Activated T-cell treated with anti-CD3 and anti-CD28 coated beads, Interleukin-2, amount 50 U/mL, for 72 hours (primary cell): ENCODE measurements around the gene SRRD. TPM values are rescaled to one million over a fixed set of nuclear protein-coding genes. Genes with fewer than 3 reads are reported as not detected.

ENCODE experiments used
- ATAC-seq, 2 donors: fragments of 150-1000 bp; cut with Tn5 transposase; replicated peaks in 1 of 2; 2 replicates each; pipeline ENCODE4 v1.10.0; 2021; ENCODE audit warnings: moderate library complexity in 2 of 2, mild to moderate bottlenecking in 1 of 2
- DNase-seq, 2 donors: peaks; one replicate each; pipeline ENCODE4 v3.0.0; 2021 to 2022; ENCODE audit warnings: mixed read lengths in 1 of 2
- H3K27ac Mint-ChIP-seq: one replicate; pipeline ENCODE4 v1.8.0; 2022; ENCODE audit warnings: mild to moderate bottlenecking, moderate library complexity, mixed read lengths
- H3K27me3 Mint-ChIP-seq: one replicate; pipeline ENCODE4 v1.8.0; 2022; ENCODE audit warnings: low read depth, mixed read lengths
- H3K36me3 Mint-ChIP-seq, 2 donors: one replicate each; pipeline ENCODE4 v1.8.0; 2022; ENCODE audit warnings: mixed read lengths in 2 of 2, mild to moderate bottlenecking in 1 of 2; ENCODE audit not compliant: insufficient read depth in 2 of 2
- H3K4me1 Mint-ChIP-seq: one replicate; pipeline ENCODE4 v1.8.0; 2022; ENCODE audit warnings: low read depth, mixed read lengths
- H3K4me3 Mint-ChIP-seq, 2 donors: one replicate each; pipeline ENCODE4 v1.8.0; 2022; ENCODE audit warnings: mild to moderate bottlenecking in 2 of 2, mixed read lengths in 2 of 2, moderate library complexity in 2 of 2
- H3K9me3 Mint-ChIP-seq, 2 donors: one replicate each; pipeline ENCODE4 v1.8.0; 2022; ENCODE audit warnings: mixed read lengths in 2 of 2
- total RNA-seq, 2 donors: library from RNA; stranded (reverse); gene quantifications; one replicate each; pipeline ENCODE4 v1.2.3, GENCODE V29; 2022

SRRD gene
- total RNA-seq, 2 donors from 2014 or later, result 13.5 to 20.0 TPM

- Mint-ChIP-seq H3K4me1 (no peaks in the 10 kb centered on the region), H3K9me3 (no peaks in the 10 kb centered on the region), H3K4me3 (no peak overlapping the region), H3K27me3 (no peaks in the 10 kb centered on the region), H3K36me3 (peaks cover 0 to 6% of the 10 kb centered on the region in 2 donors), H3K27ac (no peak overlapping the region)
- ATAC-seq (no peak), DNase-seq (no peak)
Measured at GRCh38 chr22:26446808-26447515, 36.7 kb upstream of the SRRD start.

- no peak overlapping the region for H3K27ac Mint-ChIP-seq
- H3K9me3 Mint-ChIP-seq, result no peaks in the 10 kb centered on the region
- H3K36me3 Mint-ChIP-seq, result peaks cover 0 to 6% of the 10 kb centered on the region in 2 donors
- ATAC-seq (no peak), DNase-seq (no peak)
- H3K27me3 Mint-ChIP-seq, result no peaks in the 10 kb centered on the region
- no peak overlapping the region for H3K4me3 Mint-ChIP-seq
- no peaks in the 10 kb centered on the region for H3K4me1 Mint-ChIP-seq
Measured at GRCh38 chr22:26447584-26448329, 35.9 kb upstream of the SRRD start.

DNA sequence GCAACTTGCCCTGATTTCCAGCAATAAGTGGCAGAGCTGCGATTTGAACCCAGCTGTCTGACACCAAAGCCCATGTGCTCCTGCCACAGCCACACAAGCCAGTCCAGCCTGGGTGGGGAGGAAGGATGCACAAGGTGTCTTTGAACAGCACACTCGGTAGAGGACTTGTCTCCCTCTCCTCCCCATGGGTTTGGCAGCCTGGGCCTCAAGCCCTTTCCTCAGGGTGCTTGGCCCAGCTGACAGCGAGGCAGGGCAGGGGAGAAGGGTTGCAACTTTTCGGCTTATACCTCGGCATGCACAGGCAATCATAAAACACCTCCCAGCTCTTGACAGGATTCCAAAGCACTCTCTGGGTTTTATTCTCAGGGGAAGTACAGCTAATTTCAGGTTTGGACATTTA is 35.3 kb upstream of the SRRD start:
- ATAC-seq (no peak), DNase-seq (no peak)
- H3K4me3 Mint-ChIP-seq, result no peak overlapping the region
- no peak overlapping the region for H3K27ac Mint-ChIP-seq
- H3K4me1 Mint-ChIP-seq, result no peaks in the 10 kb centered on the region
- no peaks in the 10 kb centered on the region for H3K9me3 Mint-ChIP-seq
- H3K27me3 Mint-ChIP-seq, result no peaks in the 10 kb centered on the region
- peaks cover 0 to 5% of the 10 kb centered on the region in 2 donors for H3K36me3 Mint-ChIP-seq

- Mint-ChIP-seq H3K4me3 (no peak overlapping the region), H3K9me3 (no peaks in the 10 kb centered on the region), H3K36me3 (peaks cover 0 to 4% of the 10 kb centered on the region in 2 donors), H3K27ac (no peak overlapping the region), H3K27me3 (no peaks in the 10 kb centered on the region), H3K4me1 (no peaks in the 10 kb centered on the region)
- ATAC-seq (no peak), DNase-seq (no peak)
Measured at GRCh38 chr22:26448941-26449340, 34.7 kb upstream of the SRRD start.

DNA sequence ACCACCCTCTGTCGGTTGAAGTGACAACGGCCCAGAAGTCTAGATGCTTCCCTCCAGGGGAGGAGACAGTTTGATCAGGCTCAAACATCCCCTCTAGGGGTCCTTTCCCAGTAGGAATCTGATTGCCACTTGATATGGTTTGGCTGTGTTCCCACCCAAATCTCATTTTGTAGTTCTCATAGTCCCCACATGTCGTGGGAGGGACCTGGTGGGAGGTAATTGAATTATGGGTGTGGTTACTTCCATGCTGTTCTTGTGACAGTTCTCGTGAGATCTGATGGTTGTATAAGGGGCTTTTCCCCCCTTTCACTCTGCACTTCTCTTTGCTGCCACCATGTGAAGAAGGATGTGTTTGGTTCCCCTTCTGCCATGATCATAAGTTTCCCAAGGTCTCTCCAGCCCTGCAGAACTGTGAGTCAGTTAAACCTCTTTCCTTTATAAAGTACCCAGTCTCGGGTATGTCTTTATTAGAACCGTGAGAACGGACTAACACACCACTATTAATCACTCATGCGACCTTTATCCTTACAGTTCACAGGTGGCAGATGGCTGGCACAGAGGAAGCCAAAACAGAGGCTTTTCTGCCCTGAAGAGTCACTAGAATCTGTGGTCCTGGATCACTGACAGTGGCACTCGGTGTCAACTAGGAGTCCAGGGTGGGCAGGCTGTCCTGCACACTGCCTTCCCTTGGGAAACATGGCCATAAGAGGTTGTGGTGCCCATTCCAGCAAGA is 33.1 kb upstream of the SRRD start:
- no peak for ATAC-seq
- no peak overlapping the region for H3K4me3 Mint-ChIP-seq
- no peaks in the 10 kb centered on the region for H3K4me1 Mint-ChIP-seq
- no peaks in the 10 kb centered on the region for H3K36me3 Mint-ChIP-seq
- no peak for DNase-seq
- H3K27ac Mint-ChIP-seq, result no peak overlapping the region
- no peaks in the 10 kb centered on the region for H3K9me3 Mint-ChIP-seq
- H3K27me3 Mint-ChIP-seq, result no peaks in the 10 kb centered on the region

GRCh38 chr22:26452236-26453016 is 31.3 kb upstream of the SRRD start:
- no peaks in the 10 kb centered on the region for H3K4me1 Mint-ChIP-seq
- no peaks in the 10 kb centered on the region for H3K27me3 Mint-ChIP-seq
- H3K36me3 Mint-ChIP-seq, result peaks cover 0 to 2% of the 10 kb centered on the region in 2 donors
- H3K4me3 Mint-ChIP-seq, result no peak overlapping the region
- H3K27ac Mint-ChIP-seq, result no peak overlapping the region
- H3K9me3 Mint-ChIP-seq, result no peaks in the 10 kb centered on the region
- ATAC-seq (no peak), DNase-seq (no peak)

DNA sequence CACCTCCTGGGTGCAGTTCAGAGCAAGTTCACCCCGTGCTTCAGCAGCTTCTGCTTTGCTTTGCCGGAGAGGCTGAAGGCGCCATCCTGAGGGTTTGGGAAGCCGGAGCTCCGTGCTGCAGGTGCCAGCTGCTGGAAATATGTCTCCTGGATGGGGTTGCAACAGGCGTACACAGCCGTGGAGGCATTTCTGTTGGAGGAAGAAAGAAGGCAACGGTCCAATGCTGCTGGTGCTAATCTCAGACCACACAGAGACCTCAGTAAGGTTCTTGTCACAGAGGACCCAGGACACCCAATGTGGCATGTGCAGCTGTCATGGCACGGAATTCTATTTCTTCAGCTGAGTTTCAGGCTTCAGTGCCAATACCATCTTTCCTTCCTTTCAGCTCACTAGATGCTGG is 30.5 kb upstream of the SRRD start:
- H3K9me3 Mint-ChIP-seq, result no peaks in the 10 kb centered on the region
- ATAC-seq, result no peak
- DNase-seq, result no peak
- no peaks in the 10 kb centered on the region for H3K27me3 Mint-ChIP-seq
- no peak overlapping the region for H3K27ac Mint-ChIP-seq
- H3K4me1 Mint-ChIP-seq, result no peaks in the 10 kb centered on the region
- no peak overlapping the region for H3K4me3 Mint-ChIP-seq
- H3K36me3 Mint-ChIP-seq, result peaks cover 0 to 6% of the 10 kb centered on the region in 2 donors

DNA sequence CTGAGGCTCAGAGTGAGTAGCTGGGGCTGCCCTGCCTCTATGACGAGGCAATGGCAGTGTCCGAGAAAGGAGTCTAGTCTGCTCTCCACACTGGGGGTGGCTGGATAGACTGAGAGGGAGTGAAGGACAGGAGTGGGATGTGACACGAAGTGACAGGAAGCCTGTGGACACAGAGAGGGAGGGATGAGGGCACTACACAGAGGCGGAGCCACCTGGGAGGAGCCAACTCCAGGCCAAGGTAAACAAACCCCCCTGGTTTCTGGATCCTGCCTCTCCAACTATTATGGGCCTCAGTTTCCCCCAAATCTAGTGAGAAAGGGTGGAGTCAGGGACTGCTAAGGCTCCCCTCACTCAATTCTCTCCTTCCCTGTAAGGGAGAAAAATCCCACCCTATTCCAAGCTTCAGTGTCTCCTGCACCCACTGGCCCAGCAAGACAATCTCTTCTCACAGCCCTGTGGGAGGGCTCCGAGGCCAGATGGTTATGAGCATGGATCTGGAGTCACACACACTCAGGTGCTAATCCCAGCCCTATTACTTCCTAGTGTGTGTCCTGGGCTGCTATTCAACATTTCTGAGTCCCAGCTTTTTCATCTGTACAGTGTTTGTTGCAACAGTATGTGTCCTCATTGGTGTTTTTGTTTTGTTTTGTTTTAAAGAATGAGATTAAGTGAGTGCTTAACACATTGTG is 29.7 kb upstream of the SRRD start:
- Mint-ChIP-seq H3K36me3 (peaks cover 0 to 6% of the 10 kb centered on the region in 2 donors), H3K27ac (no peak overlapping the region)
- ATAC-seq, result no peak

GRCh38 chr22:26457661-26458272 is 25.9 kb upstream of the SRRD start:
- Mint-ChIP-seq H3K36me3 (peaks cover 0 to 12% of the 10 kb centered on the region in 2 donors), H3K27ac (no peak overlapping the region), H3K4me3 (no peak overlapping the region), H3K27me3 (no peaks in the 10 kb centered on the region), H3K4me1 (no peaks in the 10 kb centered on the region), H3K9me3 (no peaks in the 10 kb centered on the region)
- DNase-seq (no peak), ATAC-seq (no peak)

More for the DNA sequence above, 29.7 kb upstream of the SRRD start:
- H3K27me3 Mint-ChIP-seq, result no peaks in the 10 kb centered on the region
- DNase-seq, result no peak
- H3K4me1 Mint-ChIP-seq, result no peaks in the 10 kb centered on the region
- H3K9me3 Mint-ChIP-seq, result no peaks in the 10 kb centered on the region
- H3K4me3 Mint-ChIP-seq, result no peak overlapping the region

DNA sequence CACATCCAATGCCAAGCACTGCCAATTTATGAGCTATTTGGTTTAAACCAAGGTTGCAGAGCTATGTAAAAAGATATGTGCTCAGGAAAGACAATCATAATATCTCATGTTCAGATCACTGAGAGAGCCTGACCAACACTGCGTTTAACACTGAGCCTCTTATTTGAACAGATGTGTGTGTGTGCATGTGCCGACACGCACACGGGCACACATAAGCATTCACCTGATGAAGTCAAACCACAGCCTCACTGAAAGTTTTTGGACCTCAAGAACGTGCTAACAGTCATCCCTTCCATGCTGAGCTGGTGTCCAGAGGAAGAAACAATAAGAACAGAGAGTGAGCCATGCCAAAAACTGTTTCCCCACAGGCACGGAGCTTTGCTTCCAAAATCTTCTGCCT is 23.5 kb upstream of the SRRD start:
- H3K4me1 Mint-ChIP-seq, result no peaks in the 10 kb centered on the region
- H3K27ac Mint-ChIP-seq, result no peak overlapping the region
- H3K9me3 Mint-ChIP-seq, result no peaks in the 10 kb centered on the region
- DNase-seq (no peak), ATAC-seq (no peak)
- no peaks in the 10 kb centered on the region for H3K27me3 Mint-ChIP-seq
- no peak overlapping the region for H3K4me3 Mint-ChIP-seq
- H3K36me3 Mint-ChIP-seq, result peaks cover 0 to 19% of the 10 kb centered on the region in 2 donors

- Mint-ChIP-seq H3K27ac (no peak overlapping the region), H3K4me1 (no peaks in the 10 kb centered on the region), H3K36me3 (peaks cover 0 to 23% of the 10 kb centered on the region in 2 donors), H3K9me3 (no peaks in the 10 kb centered on the region), H3K27me3 (no peaks in the 10 kb centered on the region), H3K4me3 (no peak overlapping the region)
- peak; percentile 32 to 36 for ATAC-seq
- peak; percentile 41 to 42 for DNase-seq
Measured at GRCh38 chr22:26461188-26461810, 22.4 kb upstream of the SRRD start.

GRCh38 chr22:26462051-26462450 is 21.6 kb upstream of the SRRD start:
- DNase-seq, result no peak
- Mint-ChIP-seq H3K27ac (no peak overlapping the region), H3K4me1 (no peaks in the 10 kb centered on the region), H3K27me3 (no peaks in the 10 kb centered on the region), H3K9me3 (no peaks in the 10 kb centered on the region), H3K36me3 (peaks cover 0 to 23% of the 10 kb centered on the region in 2 donors), H3K4me3 (no peak overlapping the region)
- no peak for ATAC-seq
